ENCODE results near the gene FAM89B.
"Not testable (repeated sequence)": the region's sequence is repeated elsewhere in the genome, so short reads cannot be mapped to it uniquely, and the experiment has no call there.

Gene FAM89B

GRCh38 chr11:65572356-65573051 lies at the start of gene FAM89B:
FAM89B (plus strand) TSS chr11:65572538; CDS start chr11:65572670, 132 bp downstream.
- peak; percentile 76 for DNase-seq

DNA sequence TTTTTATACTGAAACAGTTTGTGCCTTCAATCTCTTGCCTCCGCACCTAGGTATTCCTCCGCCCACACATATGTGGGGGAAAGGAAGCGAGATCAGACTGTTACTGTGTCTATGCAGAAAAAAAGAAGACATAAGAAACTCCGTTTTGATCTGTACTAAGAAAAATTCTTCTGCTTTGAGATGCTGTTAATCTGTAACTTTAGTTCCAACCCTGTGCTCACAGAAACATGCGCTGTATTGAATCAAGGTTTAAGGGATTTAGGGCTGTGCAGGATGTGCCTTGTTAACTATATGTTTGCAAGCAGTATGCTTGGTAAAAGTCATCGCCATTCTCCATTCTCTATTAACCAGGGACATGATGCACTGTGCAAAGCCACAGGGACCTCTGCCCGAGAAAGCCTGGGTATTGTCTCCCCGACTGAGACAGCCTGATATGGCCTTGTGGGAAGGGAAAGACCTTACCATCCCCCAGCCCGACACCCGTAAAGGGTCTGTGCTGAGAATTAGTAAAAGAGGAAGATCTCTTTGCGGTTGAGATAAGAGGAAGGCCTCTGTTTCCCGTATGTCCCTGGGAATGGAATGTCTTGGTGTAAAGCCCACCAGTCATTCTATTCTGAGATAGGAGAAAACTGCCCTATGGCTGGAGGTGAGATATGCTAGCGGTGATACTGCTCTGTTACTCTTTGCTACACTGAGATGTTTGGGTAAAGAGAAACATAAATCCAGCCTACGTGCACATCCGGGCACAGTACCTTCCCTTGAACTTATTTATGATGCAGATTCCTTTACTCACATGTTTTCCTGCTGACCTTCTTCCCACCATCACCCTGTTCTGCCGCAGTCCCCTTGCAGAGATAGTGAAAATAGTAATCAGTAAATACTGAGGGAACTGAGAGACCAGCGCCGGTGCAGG lies 49.4 kb upstream of the FAM89B start:
- not testable (repeated sequence) for DNase-seq

GRCh38 chr11:65523631-65523968 lies 48.7 kb upstream of the FAM89B start:
- DNase-seq = not testable (repeated sequence)

- no peak for DNase-seq
These were observed 48.2 kb upstream of the FAM89B start for GRCh38 chr11:65524014-65524740.

GRCh38 chr11:65524741-65525545 lies 47.4 kb upstream of the FAM89B start, which contains the start of gene SCYL1:
SCYL1 (plus strand) TSS chr11:65525083; CDS start chr11:65525154, 71 bp downstream.
- no peak for DNase-seq

- DNase-seq = no peak
These were observed 46.5 kb upstream of the FAM89B start for GRCh38 chr11:65525546-65526480.

DNA sequence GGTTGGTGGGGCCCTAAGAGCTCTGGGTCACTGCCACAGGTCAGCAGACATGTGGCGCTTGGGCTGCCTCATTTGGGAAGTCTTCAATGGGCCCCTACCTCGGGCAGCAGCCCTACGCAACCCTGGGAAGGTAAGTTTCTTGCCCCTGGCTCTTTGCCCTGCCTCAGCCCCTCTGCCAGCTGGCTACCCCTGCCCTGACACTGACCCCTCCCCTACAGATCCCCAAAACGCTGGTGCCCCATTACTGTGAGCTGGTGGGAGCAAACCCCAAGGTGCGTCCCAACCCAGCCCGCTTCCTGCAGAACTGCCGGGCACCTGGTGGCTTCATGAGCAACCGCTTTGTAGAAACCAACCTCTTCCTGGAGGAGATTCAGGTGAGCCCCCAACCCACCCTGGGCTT lies 45.6 kb upstream of the FAM89B start:
- no peak for DNase-seq

DNA sequence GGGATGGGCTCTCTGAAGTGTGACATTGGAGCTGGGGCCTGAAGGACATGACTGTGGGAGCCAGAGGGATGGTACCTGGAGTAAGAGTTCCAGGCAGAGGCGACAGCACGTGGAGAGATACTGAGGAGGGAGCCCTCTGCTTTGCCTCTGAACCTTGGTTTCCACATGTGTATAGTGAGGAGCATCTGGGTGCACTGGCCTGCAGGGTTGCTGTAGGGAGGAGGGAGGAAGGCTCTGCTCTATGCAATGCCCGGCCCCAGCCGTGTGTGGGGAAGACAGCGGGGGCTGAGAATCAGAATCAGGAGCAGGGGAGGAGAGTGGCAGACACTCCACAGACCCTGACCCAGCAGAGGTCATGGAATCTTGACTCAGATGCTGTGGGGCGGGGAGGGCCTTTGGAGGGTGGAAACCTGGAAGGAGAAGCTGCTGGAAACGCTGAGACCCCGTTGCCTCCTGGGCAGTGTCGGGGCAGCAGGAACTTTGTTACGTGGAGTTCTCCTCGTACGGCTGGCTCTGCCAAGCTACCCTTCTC lies 43.5 kb upstream of the FAM89B start:
- DNase-seq = no peak

DNA sequence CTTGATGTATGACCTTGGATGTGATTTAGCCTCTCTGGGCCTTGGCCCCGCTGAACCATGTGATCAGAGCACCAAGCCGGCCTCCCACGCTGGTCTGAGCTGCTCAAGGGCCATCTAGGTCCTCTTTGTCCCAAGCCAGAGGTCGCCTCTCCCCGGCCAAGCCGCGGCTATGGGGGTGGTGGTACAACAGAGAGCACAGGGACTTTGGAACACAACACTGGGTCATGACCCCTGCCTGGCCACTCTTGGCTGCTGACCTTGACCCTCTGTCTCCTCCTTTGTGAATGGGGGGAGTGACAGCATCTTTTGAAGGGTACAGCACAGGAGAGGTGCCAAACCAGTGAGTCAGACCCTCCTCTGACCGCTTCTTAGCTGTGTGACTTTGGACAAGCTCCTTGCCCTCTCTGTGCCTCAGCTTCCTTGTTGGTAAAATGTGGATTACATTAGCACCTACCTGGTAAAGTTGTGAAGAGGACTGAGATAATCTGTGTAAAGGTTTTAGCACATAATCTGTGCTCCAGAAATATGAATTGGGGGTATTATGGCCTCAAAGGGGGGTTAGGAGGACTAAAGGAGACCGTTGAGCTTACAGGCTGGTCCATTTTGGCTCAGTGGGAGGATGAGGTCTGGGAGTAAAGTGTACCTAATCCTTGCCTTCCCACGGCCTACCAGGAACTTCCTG lies 42.7 kb upstream of the FAM89B start:
- DNase-seq = no peak

GRCh38 chr11:65530157-65530496 lies 42.2 kb upstream of the FAM89B start:
- no peak for DNase-seq

DNA sequence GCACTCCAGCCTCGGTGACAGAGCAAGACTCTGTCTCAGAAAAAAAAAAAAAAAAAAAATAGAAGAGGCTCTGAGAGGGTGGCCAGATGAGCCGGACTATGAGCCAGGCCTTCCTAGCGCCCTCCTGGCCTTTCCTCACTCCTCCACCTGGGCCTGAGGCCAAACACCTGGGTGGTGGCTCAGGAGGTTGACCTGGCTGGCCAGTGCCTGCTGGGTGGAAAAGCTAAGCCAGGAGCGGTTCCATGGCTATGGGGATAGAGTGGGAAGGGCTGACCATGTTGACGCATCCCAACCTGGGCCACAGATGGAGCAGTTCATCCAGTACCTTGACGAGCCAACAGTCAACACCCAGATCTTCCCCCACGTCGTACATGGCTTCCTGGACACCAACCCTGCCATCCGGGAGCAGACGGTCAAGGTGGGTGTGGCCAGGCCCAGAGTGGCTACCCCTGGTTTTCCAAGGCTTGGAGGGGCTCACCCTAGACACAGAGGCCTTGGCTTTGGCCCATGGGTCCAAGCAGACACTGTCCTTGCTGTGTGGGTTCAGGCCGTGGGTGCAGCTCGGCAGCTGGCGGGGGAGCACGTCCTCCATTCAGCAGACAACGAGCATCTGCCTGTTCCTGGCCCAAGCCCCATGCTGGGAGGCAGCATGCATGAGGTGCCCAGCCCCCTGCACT lies 39.8 kb upstream of the FAM89B start:
- no peak for DNase-seq

DNA sequence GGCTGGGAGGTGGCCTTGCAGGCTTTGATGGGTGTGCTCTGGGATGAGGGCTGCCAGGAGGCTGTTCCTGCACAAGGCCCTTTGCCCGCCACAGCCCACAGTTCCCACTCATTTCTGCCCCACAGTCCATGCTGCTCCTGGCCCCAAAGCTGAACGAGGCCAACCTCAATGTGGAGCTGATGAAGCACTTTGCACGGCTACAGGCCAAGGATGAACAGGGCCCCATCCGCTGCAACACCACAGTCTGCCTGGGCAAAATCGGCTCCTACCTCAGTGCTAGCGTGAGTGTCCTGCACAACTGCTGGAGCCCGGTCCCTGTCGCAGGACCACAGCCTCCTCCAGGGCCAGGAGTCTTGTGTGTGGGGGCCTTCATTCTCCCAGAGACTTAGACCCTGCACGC lies 37.2 kb upstream of the FAM89B start:
- no peak for DNase-seq

DNA sequence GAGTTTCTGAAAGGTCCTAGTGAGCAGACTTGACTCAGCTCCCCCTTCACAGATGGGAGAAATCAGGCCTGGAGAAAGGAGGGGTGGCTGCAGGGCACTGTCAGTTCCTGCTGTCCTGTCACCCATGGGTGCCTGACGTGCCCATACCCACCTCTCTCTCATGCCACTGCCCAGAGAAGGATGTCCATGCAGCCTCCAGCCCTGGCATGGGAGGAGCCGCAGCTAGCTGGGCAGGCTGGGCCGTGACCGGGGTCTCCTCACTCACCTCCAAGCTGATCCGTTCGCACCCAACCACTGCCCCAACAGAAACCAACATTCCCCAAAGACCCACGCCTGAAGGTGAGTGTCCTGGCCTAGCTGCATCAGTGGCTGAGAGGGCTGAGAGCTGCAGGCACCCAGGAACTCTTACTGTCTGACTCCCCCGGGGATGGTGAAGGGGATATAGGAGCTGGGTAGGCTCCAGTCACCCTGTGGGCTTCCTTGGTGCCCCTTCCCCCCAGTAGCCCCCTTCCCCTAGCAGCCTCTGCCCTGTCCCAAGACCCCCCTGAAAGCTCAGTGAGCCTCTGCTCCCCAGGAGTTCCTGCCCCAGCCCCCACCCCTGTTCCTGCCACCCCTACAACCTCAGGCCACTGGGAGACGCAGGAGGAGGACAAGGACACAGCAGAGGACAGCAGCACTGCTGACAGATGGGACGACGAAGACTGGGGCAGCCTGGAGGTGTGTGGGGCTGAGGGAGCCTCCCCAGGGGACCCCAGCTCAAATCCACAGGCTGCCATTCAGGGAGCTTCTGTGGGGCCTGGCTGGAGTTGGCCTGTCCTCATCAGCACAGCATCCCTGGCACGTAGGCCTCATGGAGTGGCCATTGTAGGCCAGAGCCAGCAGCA lies 35.7 kb upstream of the FAM89B start:
- DNase-seq = no peak

- no peak for DNase-seq
These were observed 35.1 kb upstream of the FAM89B start for GRCh38 chr11:65537296-65537597.

GRCh38 chr11:65537620-65538231 lies 34.6 kb upstream of the FAM89B start:
- no peak for DNase-seq

GRCh38 chr11:65538232-65538914 lies 34.0 kb upstream of the FAM89B start:
- DNase-seq = no peak

GRCh38 chr11:65538915-65539743 lies 33.2 kb upstream of the FAM89B start:
- no peak for DNase-seq

Measured in NCI-H226 (cell line).